Neuronal stem cell (in vitro differentiated cells): ENCODE results near the gene OR4K2. TPM values are rescaled to one million over a fixed set of nuclear protein-coding genes. Genes with fewer than 3 reads are reported as not detected.
"Not testable (repeated sequence)": the region's sequence is repeated elsewhere in the genome, so short reads cannot be mapped to it uniquely, and the experiment has no call there.

Experiments used
- DNase-seq: peaks from one replicate; pipeline ENCODE4 v3.0.0-alpha.2; 2013; ENCODE audit warnings: low spot score
- H2AFZ ChIP-seq: one replicate; pipeline ENCODE4 v1.6.1; 2013; ENCODE audit warnings: mild to moderate bottlenecking, low read length, inconsistent platforms
- H2AK5ac ChIP-seq: 2 replicates; pipeline ENCODE4 v1.6.1; 2013; ENCODE audit warnings: low read depth, mild to moderate bottlenecking, inconsistent platforms, low read length, moderate library complexity, mixed read lengths
- H2BK120ac ChIP-seq: 2 replicates; pipeline ENCODE4 v1.6.1; 2013; ENCODE audit warnings: low read depth, mild to moderate bottlenecking, inconsistent platforms, low read length, moderate library complexity, mixed read lengths
- H2BK12ac ChIP-seq: one replicate; pipeline ENCODE4 v1.6.1; 2013; ENCODE audit warnings: low read length, inconsistent platforms
- H2BK15ac ChIP-seq: 2 replicates; pipeline ENCODE4 v1.6.1; 2013; ENCODE audit warnings: mild to moderate bottlenecking, low read length, inconsistent platforms, mixed read lengths
- H2BK5ac ChIP-seq: one replicate; pipeline ENCODE4 v1.6.1; 2013; ENCODE audit warnings: inconsistent platforms, mild to moderate bottlenecking, low read length, moderate library complexity
- H3K14ac ChIP-seq: one replicate; pipeline ENCODE4 v1.6.1; 2013; ENCODE audit warnings: low read length, inconsistent platforms
- H3K18ac ChIP-seq: 2 replicates; pipeline ENCODE4 v1.6.1; 2013; ENCODE audit warnings: low read length, inconsistent platforms
- H3K23ac ChIP-seq: 2 replicates; pipeline ENCODE4 v1.6.1; 2013; ENCODE audit warnings: low read depth, mild to moderate bottlenecking, mixed read lengths, low read length, inconsistent platforms; ENCODE audit not compliant: poor library complexity
- H3K27ac ChIP-seq: replicated peaks from 3 replicates; pipeline ENCODE4 v1.5.1; 2013; ENCODE audit warnings: low read length, inconsistent platforms
- H3K27me3 ChIP-seq, 3 experiments: 2 replicates each; pipeline ENCODE4 v1.6.1; 2013; ENCODE audit warnings: low read length in 3 of 3, mild to moderate bottlenecking in 2 of 3, inconsistent platforms in 1 of 3, low read depth in 1 of 3, mixed read lengths in 1 of 3, moderate library complexity in 1 of 3; ENCODE audit not compliant: control insufficient read depth in 3 of 3, insufficient read depth in 3 of 3
- H3K36me3 ChIP-seq, 2 donors: replicated peaks in 1 of 2; 2 replicates each; pipeline ENCODE4 v1.6.1; 2013; ENCODE audit warnings: low read length in 2 of 2; ENCODE audit not compliant: control insufficient read depth in 2 of 2, insufficient read depth in 2 of 2
- H3K4ac ChIP-seq: 2 replicates; pipeline ENCODE4 v1.6.1; 2013; ENCODE audit warnings: inconsistent platforms, mild to moderate bottlenecking, low read length, moderate library complexity
- H3K4me1 ChIP-seq, 2 donors: 1 replicate in 1 of 2; 2 replicates in 1 of 2; pipeline ENCODE4 v1.6.1; 2013; ENCODE audit warnings: low read length in 2 of 2, low read depth in 1 of 2; ENCODE audit not compliant: control insufficient read depth in 2 of 2, insufficient read depth in 1 of 2
- H3K4me2 ChIP-seq: one replicate; pipeline ENCODE4 v1.6.1; 2013; ENCODE audit warnings: mild to moderate bottlenecking, low read length, inconsistent platforms; ENCODE audit not compliant: insufficient read depth, poor library complexity, severe bottlenecking
- H3K4me3 ChIP-seq, 2 donors: 2 replicates each; pipeline ENCODE4 v1.5.1; 2013; ENCODE audit warnings: low read length in 2 of 2, mild to moderate bottlenecking in 2 of 2, inconsistent platforms in 1 of 2, moderate library complexity in 1 of 2
- H3K79me1 ChIP-seq: one replicate; pipeline ENCODE4 v1.6.1; 2013; ENCODE audit warnings: low read depth, mild to moderate bottlenecking, inconsistent platforms, low read length, moderate library complexity
- H3K9ac ChIP-seq: one replicate; pipeline ENCODE4 v1.6.1; 2013; ENCODE audit warnings: mild to moderate bottlenecking, low read depth, low read length, inconsistent platforms; ENCODE audit not compliant: poor library complexity
- H3K9me3 ChIP-seq, 2 donors: replicated peaks in 1 of 2; 2 replicates each; pipeline versions ENCODE3 to v1.6.1; 2013; ENCODE audit warnings: low read length in 2 of 2, mild to moderate bottlenecking in 2 of 2, inconsistent platforms in 1 of 2, low read depth in 1 of 2, mixed read lengths in 1 of 2, moderate library complexity in 1 of 2; ENCODE audit not compliant: control insufficient read depth in 2 of 2, insufficient read depth in 1 of 2
- H4K8ac ChIP-seq: one replicate; pipeline ENCODE4 v1.6.1; 2013; ENCODE audit warnings: low read depth, mild to moderate bottlenecking, inconsistent platforms, low read length, moderate library complexity
- H4K91ac ChIP-seq: one replicate; pipeline ENCODE4 v1.6.1; 2013; ENCODE audit warnings: low read length, low read depth, mild to moderate bottlenecking, inconsistent platforms; ENCODE audit not compliant: poor library complexity
- WGBS, 2 donors: extraction: QIAGEN DNeasy Blood & Tissue Kit; methylation state at CpG; one replicate each; pipeline ENCODE4 v1.1.7; 2013; ENCODE audit warnings: missing lambda C conversion rate in 2 of 2, mixed read lengths in 1 of 2; ENCODE audit not compliant: insufficient read length in 2 of 2, insufficient replicate concordance in 1 of 2; ENCODE audit errors: extremely low coverage in 2 of 2; 5-methylcytosine and 5-hydroxymethylcytosine counted together
- polyA plus RNA-seq, 2 experiments: library from polyadenylated mRNA; stranded (reverse); fragments of 200-250 nt; gene quantifications; one replicate each; pipeline ENCODE4 v1.2.3, GENCODE V29; 2013

Gene OR4K2
- not detected for polyA plus RNA-seq (2013, experiment 1 of 2)
- not detected for polyA plus RNA-seq (2013, experiment 2 of 2)

- Histone ChIP-seq H3K79me1 (no peaks in the 10 kb centered on the region), H3K4ac (no peak within 1 kb of the TSS), H2BK15ac (no peak within 1 kb of the TSS), H2BK5ac (no peak within 1 kb of the TSS), H3K18ac (no peak within 1 kb of the TSS), H3K27ac (no peak within 1 kb of the TSS), H3K9me3 (peaks cover 0 to 17% of the 10 kb centered on the region in 2 donors), H2BK12ac (no peak within 1 kb of the TSS), H2AFZ (no peak within 1 kb of the TSS), H3K27me3 (no peaks in the 10 kb centered on the region), H3K36me3 (no peaks in the 10 kb centered on the region), H3K14ac (no peak within 1 kb of the TSS), H3K9ac (no peak within 1 kb of the TSS), H3K4me2 (no peak within 1 kb of the TSS), H3K23ac (no peak within 1 kb of the TSS), H2BK120ac (no peak within 1 kb of the TSS), H4K91ac (no peak within 1 kb of the TSS), H2AK5ac (no peak within 1 kb of the TSS), H3K4me3 (no peak within 1 kb of the TSS), H4K8ac (no peak within 1 kb of the TSS), H3K4me1 (no peaks in the 10 kb centered on the region)
- no peak for DNase-seq
- WGBS, 2 donors = no CpG with 5 or more reads among the region's 2 CpGs
These were observed at the start of gene OR4K2 for GRCh38 chr14:19874842-19875241. OR4K2 (plus strand) TSS chr14:19875142; CDS start chr14:19876268, 1,126 bp downstream.

- not testable (repeated sequence) for H2BK15ac ChIP-seq, H3K27ac ChIP-seq, H3K23ac ChIP-seq, H3K9me3 ChIP-seq, H4K8ac ChIP-seq, H3K27me3 ChIP-seq, DNase-seq, H4K91ac ChIP-seq, H3K4ac ChIP-seq, H2AFZ ChIP-seq, H3K36me3 ChIP-seq, H2BK12ac ChIP-seq, H3K9ac ChIP-seq, H2AK5ac ChIP-seq, H2BK5ac ChIP-seq, H3K4me3 ChIP-seq, H3K18ac ChIP-seq, H3K4me1 ChIP-seq, H3K4me2 ChIP-seq, H3K79me1 ChIP-seq, H2BK120ac ChIP-seq, H3K14ac ChIP-seq
- no CpG with 5 or more reads among the region's 12 CpGs for WGBS, 2 donors
These were observed 47.2 kb upstream of the OR4K2 start for GRCh38 chr14:19827626-19828244.

GRCh38 chr14:19828314-19828713, 46.6 kb upstream of the OR4K2 start:
- H2BK5ac ChIP-seq = no peak overlapping the region
- no peak overlapping the region for H4K91ac ChIP-seq
- no peak for DNase-seq
- no peak overlapping the region for H2BK12ac ChIP-seq
- no peaks in the 10 kb centered on the region for H3K4me1 ChIP-seq
- H3K9me3 ChIP-seq = no peaks in the 10 kb centered on the region
- no peak overlapping the region for H2BK15ac ChIP-seq
- no CpG with 5 or more reads among the region's 2 CpGs for WGBS, 2 donors
- no peak overlapping the region for H3K9ac ChIP-seq
- no peak overlapping the region for H3K4me2 ChIP-seq
- H3K18ac ChIP-seq = no peak overlapping the region
- no peak overlapping the region for H3K14ac ChIP-seq
- no peak overlapping the region for H3K4me3 ChIP-seq
- H3K36me3 ChIP-seq = no peaks in the 10 kb centered on the region
- H3K4ac ChIP-seq = no peak overlapping the region
- no peak overlapping the region for H2AFZ ChIP-seq
- H3K27ac ChIP-seq = no peak overlapping the region
- H3K79me1 ChIP-seq = no peaks in the 10 kb centered on the region
- no peak overlapping the region for H2BK120ac ChIP-seq
- H2AK5ac ChIP-seq = no peak overlapping the region
- H3K27me3 ChIP-seq = no peaks in the 10 kb centered on the region
- H4K8ac ChIP-seq = no peak overlapping the region
- no peak overlapping the region for H3K23ac ChIP-seq

- H3K14ac ChIP-seq, H4K91ac ChIP-seq, H3K79me1 ChIP-seq, H4K8ac ChIP-seq, H3K4me1 ChIP-seq, H2BK12ac ChIP-seq, H3K4me3 ChIP-seq, H3K27me3 ChIP-seq, H2BK120ac ChIP-seq, H2AK5ac ChIP-seq, H3K9me3 ChIP-seq, H3K4me2 ChIP-seq, H3K27ac ChIP-seq, H2BK15ac ChIP-seq, H3K36me3 ChIP-seq, DNase-seq, H3K9ac ChIP-seq, H2AFZ ChIP-seq, H3K4ac ChIP-seq, H3K18ac ChIP-seq, H2BK5ac ChIP-seq, H3K23ac ChIP-seq: not testable (repeated sequence)
- no CpG with 5 or more reads among the region's 8 CpGs for WGBS, 2 donors
These were observed 40.6 kb upstream of the OR4K2 start for GRCh38 chr14:19834203-19834848.
